ENCODE data around the gene FARP1.

- no peak for TF ChIP-seq CTCF (IDR thresholded peaks at IDR 0.05)
- no peak for TF ChIP-seq POLR2A (IDR thresholded peaks at IDR 0.05)
- no peak for TF ChIP-seq POLR2AphosphoS5 (IDR thresholded peaks at IDR 0.05)
- no peak for TF ChIP-seq EP300 (IDR thresholded peaks at IDR 0.05)
Measured at GRCh38 chr13:98307463-98308085, 164.7 kb downstream of the FARP1 start.

Measured in gastroesophageal sphincter (tissue), 3 donors.